ENCODE results near the gene DPF3. TPM values are rescaled to one million over a fixed set of nuclear protein-coding genes. Genes with fewer than 3 reads are reported as not detected.
A peak's percentile ranks its signal among the peaks of the same experiment; 100 is the strongest.

Gene DPF3
- total and polyA plus RNA-seq, 7 donors = 2.3 to 25.3 (median 19.4) TPM

DNA sequence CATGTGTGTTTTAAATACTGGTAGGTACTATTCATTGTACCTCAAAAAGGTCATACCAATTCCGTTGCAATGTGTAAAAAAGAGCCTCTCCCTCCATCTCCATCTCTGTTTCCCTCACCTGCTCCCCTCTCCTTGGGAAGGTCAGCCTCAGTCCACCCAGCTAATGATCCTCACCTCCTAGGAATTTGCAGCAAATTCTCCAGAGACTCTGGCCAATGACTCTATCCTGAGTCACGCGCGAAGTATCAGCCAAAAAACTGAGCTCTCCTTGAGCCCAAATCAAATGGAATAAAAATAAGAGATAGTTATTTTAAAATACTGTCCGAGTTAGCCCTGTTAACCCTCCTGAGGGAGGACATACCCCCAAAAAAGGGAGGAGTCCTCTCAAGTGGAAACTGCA is 148.4 kb downstream of the DPF3 start:
- WGBS, 3 donors = 63 to 70% (median 65%) methylated on average over 5 of the region's 5 CpGs
- no peak overlapping the region for H3K27ac ChIP-seq
- no peaks in the 10 kb centered on the region for H3K27me3 ChIP-seq (ENCODE audit: insufficient read depth in 3 of 3, low read length in 2 of 3)
- no peak for DNase-seq
- intact Hi-C loops (cut with DNase I) = loop anchor here in 1 of 2 donors (5.0 kb wide), 2 partner anchors 47 to 157 kb away; no protein-coding TSS in a partner anchor
- TF ChIP-seq, protein P1, sequence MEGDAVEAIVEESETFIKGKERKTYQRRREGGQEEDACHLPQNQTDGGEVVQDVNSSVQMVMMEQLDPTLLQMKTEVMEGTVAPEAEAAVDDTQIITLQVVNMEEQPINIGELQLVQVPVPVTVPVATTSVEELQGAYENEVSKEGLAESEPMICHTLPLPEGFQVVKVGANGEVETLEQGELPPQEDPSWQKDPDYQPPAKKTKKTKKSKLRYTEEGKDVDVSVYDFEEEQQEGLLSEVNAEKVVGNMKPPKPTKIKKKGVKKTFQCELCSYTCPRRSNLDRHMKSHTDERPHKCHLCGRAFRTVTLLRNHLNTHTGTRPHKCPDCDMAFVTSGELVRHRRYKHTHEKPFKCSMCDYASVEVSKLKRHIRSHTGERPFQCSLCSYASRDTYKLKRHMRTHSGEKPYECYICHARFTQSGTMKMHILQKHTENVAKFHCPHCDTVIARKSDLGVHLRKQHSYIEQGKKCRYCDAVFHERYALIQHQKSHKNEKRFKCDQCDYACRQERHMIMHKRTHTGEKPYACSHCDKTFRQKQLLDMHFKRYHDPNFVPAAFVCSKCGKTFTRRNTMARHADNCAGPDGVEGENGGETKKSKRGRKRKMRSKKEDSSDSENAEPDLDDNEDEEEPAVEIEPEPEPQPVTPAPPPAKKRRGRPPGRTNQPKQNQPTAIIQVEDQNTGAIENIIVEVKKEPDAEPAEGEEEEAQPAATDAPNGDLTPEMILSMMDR (IDR thresholded peaks at IDR 0.05) = no peak
- peaks cover 27% of the 10 kb centered on the region for H3K4me1 ChIP-seq
- H3K9me3 ChIP-seq = no peaks in the 10 kb centered on the region
- peak in 3 of 4 donors; percentile 1 to 5 (median 1) for ATAC-seq
- H3K36me3 ChIP-seq (ENCODE audit: insufficient read depth in 1 of 2, low read depth in 1 of 2) = no peaks in the 10 kb centered on the region
- H3K4me3 ChIP-seq = no peak overlapping the region

DNA sequence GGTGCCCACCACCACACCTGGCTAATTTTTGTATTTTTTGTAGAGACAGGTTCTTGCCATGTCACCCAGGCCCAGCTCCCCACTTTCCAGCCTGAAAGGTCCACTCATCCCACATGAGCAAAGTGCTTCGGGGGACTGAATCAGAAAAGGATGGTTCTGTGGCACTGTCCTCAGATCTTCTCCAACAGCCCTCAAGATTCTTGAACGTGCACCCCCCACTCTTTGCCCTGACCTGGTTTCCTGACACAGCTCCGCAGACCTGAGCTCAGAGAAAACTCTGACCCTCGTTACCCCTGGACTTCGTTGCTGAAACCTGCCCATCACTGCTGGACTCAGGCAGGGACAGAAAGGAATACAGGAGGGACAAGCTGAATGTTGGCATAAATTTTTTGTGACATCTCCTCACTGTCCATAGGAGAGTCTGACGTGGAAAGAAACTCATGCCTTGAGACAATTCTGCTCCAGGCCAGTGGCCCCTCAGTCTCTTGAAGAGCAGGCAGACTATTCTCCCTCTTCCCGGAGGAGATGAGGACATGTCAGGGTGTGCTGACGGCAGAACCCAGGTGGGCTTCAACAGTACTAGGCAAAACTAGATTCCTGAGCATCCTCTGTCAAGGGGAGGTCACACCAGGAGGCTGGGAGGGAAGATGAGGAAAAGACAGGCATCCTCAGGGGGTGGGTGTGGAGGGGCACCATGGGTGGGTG is 149.3 kb downstream of the DPF3 start:
- intact Hi-C loops (cut with DNase I) = loop anchor here (5.0 kb wide), 3 partner anchors 48 to 158 kb away; partner anchors contain the start of gene DPF3 (in 1 of the 2)
- TF ChIP-seq, protein P1 (IDR thresholded peaks at IDR 0.05) = no peak

DNA sequence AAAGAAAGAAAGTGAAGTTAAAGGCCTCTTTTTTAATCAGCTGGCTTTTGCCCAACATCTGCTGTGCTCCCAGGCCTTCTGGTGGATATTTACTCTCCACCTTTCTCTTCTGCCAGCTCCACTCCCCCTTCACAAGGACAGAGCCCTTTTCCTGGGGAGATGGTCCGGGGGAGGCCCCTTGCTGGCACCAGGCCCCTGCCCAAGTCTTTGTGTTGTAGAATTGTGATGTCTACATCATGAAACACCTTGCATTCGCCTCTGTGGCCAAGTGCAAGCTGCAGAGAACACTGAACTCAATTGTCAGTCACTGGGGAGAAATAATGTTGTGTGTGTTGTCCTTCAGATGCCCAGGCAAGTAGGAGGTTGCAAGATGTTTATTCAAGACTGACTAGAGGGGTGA is 150.3 kb downstream of the DPF3 start:
- Histone ChIP-seq H3K9me3 (no peaks in the 10 kb centered on the region), H3K4me3 (no peak overlapping the region), H3K27ac (no peak overlapping the region), H3K36me3 (ENCODE audit: insufficient read depth in 1 of 2, low read depth in 1 of 2) (no peaks in the 10 kb centered on the region), H3K27me3 (ENCODE audit: insufficient read depth in 3 of 3, low read length in 2 of 3) (no peaks in the 10 kb centered on the region), H3K4me1 (peaks cover 27% of the 10 kb centered on the region)
- TF ChIP-seq, protein P1 (IDR thresholded peaks at IDR 0.05) = no peak
- no peak for DNase-seq
- intact Hi-C loops (cut with DNase I) = loop anchor here in 1 of 2 donors (5.0 kb wide), 1 partner anchor 149 kb away; the partner anchor contains the start of gene DPF3
- 72 to 81% (median 75%) methylated on average over 2 of the region's 2 CpGs for WGBS, 3 donors
- no peak for ATAC-seq

More for the DNA sequence above, 149.3 kb downstream of the DPF3 start:
- Histone ChIP-seq H3K4me1 (peaks cover 27% of the 10 kb centered on the region), H3K4me3 (no peak overlapping the region), H3K27me3 (ENCODE audit: insufficient read depth in 3 of 3, low read length in 2 of 3) (no peaks in the 10 kb centered on the region), H3K36me3 (ENCODE audit: insufficient read depth in 1 of 2, low read depth in 1 of 2) (no peaks in the 10 kb centered on the region), H3K9me3 (no peaks in the 10 kb centered on the region), H3K27ac (no peak overlapping the region)
- 87 to 90% (median 89%) methylated on average over 8 of the region's 8 CpGs for WGBS, 3 donors
- DNase-seq = no peak
- ATAC-seq = no peak

DNA sequence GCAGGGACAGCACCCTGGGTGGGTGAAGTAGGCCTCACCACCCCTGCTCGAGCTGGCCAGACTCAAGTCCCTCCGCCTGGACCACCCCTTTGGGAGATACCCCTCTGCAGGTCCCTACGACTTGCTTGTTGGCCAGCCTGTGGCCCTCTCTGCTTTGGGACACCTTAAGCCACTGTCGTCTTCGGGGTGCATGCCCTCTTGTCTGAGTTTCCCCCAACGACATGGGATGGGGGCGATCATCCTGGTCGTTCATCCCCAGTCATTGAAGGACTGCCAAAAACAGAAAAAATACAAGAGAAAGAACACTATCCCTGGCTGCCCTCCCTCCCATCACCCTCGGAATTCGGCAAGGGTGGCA is 151.1 kb downstream of the DPF3 start:
- peaks cover 33% of the 10 kb centered on the region for H3K4me1 ChIP-seq
- no peaks in the 10 kb centered on the region for H3K9me3 ChIP-seq
- 84 to 90% (median 85%) methylated on average over 10 of the region's 10 CpGs for WGBS, 3 donors
- no peak overlapping the region for H3K27ac ChIP-seq
- no peak for DNase-seq
- no peaks in the 10 kb centered on the region for H3K27me3 ChIP-seq (ENCODE audit: insufficient read depth in 3 of 3, low read length in 2 of 3)
- H3K36me3 ChIP-seq (ENCODE audit: insufficient read depth in 1 of 2, low read depth in 1 of 2) = no peaks in the 10 kb centered on the region
- H3K4me3 ChIP-seq = no peak overlapping the region
- intact Hi-C loops (cut with DNase I) = loop anchor here in 1 of 2 donors (5.0 kb wide), 1 partner anchor 149 kb away; the partner anchor contains the start of gene DPF3
- TF ChIP-seq, protein P1 (IDR thresholded peaks at IDR 0.05) = no peak
- no peak for ATAC-seq
